Measurements from ENCODE around the gene PTH1R. TPM values are rescaled to one million over a fixed set of nuclear protein-coding genes. Genes with fewer than 3 reads are reported as not detected.

Gene PTH1R
- polyA plus RNA-seq, 1 experiment: 2.1 TPM

- H3K27me3 ChIP-seq (ENCODE audit: control insufficient read depth, insufficient read depth, low read length): peaks cover 6% of the 10 kb centered on the region
- TF ChIP-seq CTCF (IDR thresholded peaks at IDR 0.05; ENCODE audit: insufficient read depth, low read depth, low read length): no peak
- CTCF ChIA-PET: no interaction called here
- H3K4me3 ChIP-seq (ENCODE audit: low read depth, low read length): no peak overlapping the region
- POLR2A ChIA-PET: no interaction called here
- DNase-seq (ENCODE audit: low read depth): no peak
- no peaks in the 10 kb centered on the region for H3K36me3 ChIP-seq (ENCODE audit: control insufficient read depth, insufficient read depth, low read length)
These were observed 16.5 kb upstream of the PTH1R start for GRCh38 chr3:46860810-46861604.

GRCh38 chr3:46861605-46862368, 15.7 kb upstream of the PTH1R start:
- ChIA-PET POLR2A (no interaction called here), CTCF (interaction anchor here (1.6 to 1.8 kb wide), 2 partner anchors 11 to 15 kb away, joined by 9 to 11 read pairs; no protein-coding TSS in a partner anchor)
- peaks cover 6% of the 10 kb centered on the region for H3K27me3 ChIP-seq (ENCODE audit: control insufficient read depth, insufficient read depth, low read length)
- DNase-seq (ENCODE audit: low read depth): no peak
- H3K36me3 ChIP-seq (ENCODE audit: control insufficient read depth, insufficient read depth, low read length): no peaks in the 10 kb centered on the region
- H3K4me3 ChIP-seq (ENCODE audit: low read depth, low read length): no peak overlapping the region
- no peak for TF ChIP-seq CTCF (IDR thresholded peaks at IDR 0.05; ENCODE audit: insufficient read depth, low read depth, low read length)

- ChIA-PET POLR2A (no interaction called here), CTCF (interaction anchor here (0.6 to 1.8 kb wide), 4 partner anchors 12 to 52 kb away, joined by 3 to 11 read pairs (median 7); no protein-coding TSS in a partner anchor)
- Histone ChIP-seq H3K4me3 (ENCODE audit: low read depth, low read length) (no peak overlapping the region), H3K36me3 (ENCODE audit: control insufficient read depth, insufficient read depth, low read length) (no peaks in the 10 kb centered on the region), H3K27me3 (ENCODE audit: control insufficient read depth, insufficient read depth, low read length) (peaks cover 5% of the 10 kb centered on the region)
- TF ChIP-seq CTCF (IDR thresholded peaks at IDR 0.05; ENCODE audit: insufficient read depth, low read depth, low read length): no peak
- DNase-seq (ENCODE audit: low read depth): no peak
These were observed 15.0 kb upstream of the PTH1R start for GRCh38 chr3:46862369-46863025.

- Histone ChIP-seq H3K4me3 (ENCODE audit: low read depth, low read length) (no peak within 1 kb of the TSS), H3K36me3 (ENCODE audit: control insufficient read depth, insufficient read depth, low read length) (no peaks in the 10 kb centered on the region), H3K27me3 (ENCODE audit: control insufficient read depth, insufficient read depth, low read length) (no peaks in the 10 kb centered on the region; the same call in 1 of the 2 replicates)
- CTCF ChIA-PET: interaction anchor here (0.6 to 1.8 kb wide), 6 partner anchors 10 to 51 kb away, joined by 3 to 11 read pairs (median 4); no protein-coding TSS in a partner anchor
- no peak for TF ChIP-seq CTCF (IDR thresholded peaks at IDR 0.05; ENCODE audit: insufficient read depth, low read depth, low read length)
- DNase-seq (ENCODE audit: low read depth): no peak
- POLR2A ChIA-PET: no interaction called here
These were observed 14.2 kb upstream of the PTH1R start, which contains the start of gene MYL3 for GRCh38 chr3:46863261-46863782. Gene MYL3 (minus strand): TSS chr3:46863444. CDS start chr3:46863390, 54 bp downstream.
